Measurements from ENCODE around the gene KIAA0753. TPM values are rescaled to one million over a fixed set of nuclear protein-coding genes. Genes with fewer than 3 reads are reported as not detected.

The KIAA0753 gene
- total RNA-seq, 6 experiments from 2014 or later, result 3.7 to 6.5 (median 4.9) TPM

DNA sequence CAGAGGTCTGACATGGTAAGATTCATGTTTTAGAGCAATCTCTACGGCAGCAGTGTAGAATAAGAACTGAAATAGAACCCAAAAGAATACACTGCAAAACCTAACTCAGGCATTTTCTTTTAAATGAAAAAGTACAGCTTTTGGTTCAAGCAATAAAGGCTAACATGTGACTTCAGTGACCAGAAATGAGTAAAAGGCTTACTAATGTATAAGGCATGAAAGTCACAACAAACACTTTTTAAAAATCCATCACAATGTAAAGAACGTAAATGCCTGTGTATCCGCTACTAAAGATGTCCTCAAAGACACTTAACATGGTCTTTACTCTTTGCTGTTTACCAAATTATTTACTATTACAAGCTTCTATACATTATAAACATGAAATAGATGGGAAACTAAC is 16.6 kb downstream of the KIAA0753 start:
- peaks cover 0 to 10% (median 6%) of the 10 kb centered on the region in 4 donors for H3K36me3 ChIP-seq
- WGBS (ENCODE audit: insufficient coverage, low coverage, low lambda C conversion rate, missing lambda C conversion rate), result 82% methylated on average over 3 of the region's 3 CpGs
- H3K9me3 ChIP-seq, result no peaks in the 10 kb centered on the region

DNA sequence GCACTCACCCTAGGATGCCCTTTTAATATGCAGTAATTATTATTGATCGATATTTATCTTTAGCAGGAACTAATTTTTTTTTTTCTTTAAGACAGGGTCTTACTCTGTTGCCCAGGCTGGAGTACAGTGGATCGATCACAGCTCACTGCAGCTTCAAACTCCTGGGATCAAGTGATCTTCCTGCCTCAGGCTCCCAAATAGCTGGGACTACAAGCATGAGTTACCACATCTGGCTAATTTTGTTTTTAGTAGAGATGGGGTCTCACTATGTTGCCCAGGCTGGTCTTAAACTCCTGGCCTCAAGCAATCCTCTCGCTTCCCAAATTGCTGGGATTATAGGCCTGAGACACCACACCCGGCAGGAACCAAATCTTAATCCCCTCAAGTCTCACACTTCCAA is 29.3 kb downstream of the KIAA0753 start:
- no peaks in the 10 kb centered on the region for H3K27me3 ChIP-seq
- no peaks in the 10 kb centered on the region for H3K4me1 ChIP-seq
- no peaks in the 10 kb centered on the region for H3K9me3 ChIP-seq
- ATAC-seq (no peak), DNase-seq (no peak)
- TF ChIP-seq, protein P1, sequence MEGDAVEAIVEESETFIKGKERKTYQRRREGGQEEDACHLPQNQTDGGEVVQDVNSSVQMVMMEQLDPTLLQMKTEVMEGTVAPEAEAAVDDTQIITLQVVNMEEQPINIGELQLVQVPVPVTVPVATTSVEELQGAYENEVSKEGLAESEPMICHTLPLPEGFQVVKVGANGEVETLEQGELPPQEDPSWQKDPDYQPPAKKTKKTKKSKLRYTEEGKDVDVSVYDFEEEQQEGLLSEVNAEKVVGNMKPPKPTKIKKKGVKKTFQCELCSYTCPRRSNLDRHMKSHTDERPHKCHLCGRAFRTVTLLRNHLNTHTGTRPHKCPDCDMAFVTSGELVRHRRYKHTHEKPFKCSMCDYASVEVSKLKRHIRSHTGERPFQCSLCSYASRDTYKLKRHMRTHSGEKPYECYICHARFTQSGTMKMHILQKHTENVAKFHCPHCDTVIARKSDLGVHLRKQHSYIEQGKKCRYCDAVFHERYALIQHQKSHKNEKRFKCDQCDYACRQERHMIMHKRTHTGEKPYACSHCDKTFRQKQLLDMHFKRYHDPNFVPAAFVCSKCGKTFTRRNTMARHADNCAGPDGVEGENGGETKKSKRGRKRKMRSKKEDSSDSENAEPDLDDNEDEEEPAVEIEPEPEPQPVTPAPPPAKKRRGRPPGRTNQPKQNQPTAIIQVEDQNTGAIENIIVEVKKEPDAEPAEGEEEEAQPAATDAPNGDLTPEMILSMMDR (IDR thresholded peaks at IDR 0.05), result no peak
- TF ChIP-seq POLR2A (IDR thresholded peaks at IDR 0.05), result no peak
- H3K27ac ChIP-seq, result no peak overlapping the region
- intact Hi-C loops (cut with DNase I), result no loop called here
- H3K4me3 ChIP-seq, result no peak overlapping the region
- 85% methylated on average over 4 of the region's 4 CpGs for WGBS (ENCODE audit: insufficient coverage, low coverage, low lambda C conversion rate, missing lambda C conversion rate)
- H3K36me3 ChIP-seq, result peaks cover 0 to 23% (median 13%) of the 10 kb centered on the region in 4 donors

More for the DNA sequence above, 16.6 kb downstream of the KIAA0753 start:
- H3K27me3 ChIP-seq, result no peaks in the 10 kb centered on the region
- no peak for ATAC-seq
- TF ChIP-seq, protein P1 (IDR thresholded peaks at IDR 0.05), result no peak
- no peak for TF ChIP-seq POLR2A (IDR thresholded peaks at IDR 0.05)
- intact Hi-C loops (cut with DNase I), result no loop called here
- no peak overlapping the region for H3K27ac ChIP-seq
- H3K4me3 ChIP-seq, result no peak overlapping the region
- DNase-seq, result no peak
- H3K4me1 ChIP-seq, result no peaks in the 10 kb centered on the region

DNA sequence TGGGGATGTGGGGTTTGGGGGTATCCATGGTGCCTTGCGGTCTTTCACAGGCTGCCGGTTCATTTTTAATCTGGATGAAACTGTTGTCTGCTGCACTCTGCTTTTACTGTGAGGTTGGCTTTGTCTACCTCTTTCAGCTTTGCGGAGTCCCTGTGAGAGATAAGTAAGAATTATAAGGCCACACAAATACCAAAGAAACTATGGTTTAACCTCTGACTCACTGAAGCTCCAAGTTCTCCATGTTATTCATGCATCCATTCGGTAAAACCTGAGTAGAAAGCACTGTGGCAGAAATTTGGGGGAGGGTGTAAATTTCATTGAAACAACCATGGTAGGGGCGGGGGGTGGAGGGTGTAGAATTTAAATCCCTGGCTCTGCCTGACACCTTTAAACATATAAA is 30.5 kb downstream of the KIAA0753 start:
- DNase-seq (no peak), ATAC-seq (no peak)
- H3K4me3 ChIP-seq, result no peak overlapping the region
- no peaks in the 10 kb centered on the region for H3K9me3 ChIP-seq
- H3K4me1 ChIP-seq, result no peaks in the 10 kb centered on the region
- H3K36me3 ChIP-seq, result peaks cover 0 to 23% (median 12%) of the 10 kb centered on the region in 4 donors
- no peak overlapping the region for H3K27ac ChIP-seq
- WGBS (ENCODE audit: insufficient coverage, low coverage, low lambda C conversion rate, missing lambda C conversion rate), result 99% methylated on average over 5 of the region's 5 CpGs
- TF ChIP-seq, protein P1 (IDR thresholded peaks at IDR 0.05), result no peak
- TF ChIP-seq POLR2A (IDR thresholded peaks at IDR 0.05), result no peak
- intact Hi-C loops (cut with DNase I), result no loop called here
- H3K27me3 ChIP-seq, result no peaks in the 10 kb centered on the region

DNA sequence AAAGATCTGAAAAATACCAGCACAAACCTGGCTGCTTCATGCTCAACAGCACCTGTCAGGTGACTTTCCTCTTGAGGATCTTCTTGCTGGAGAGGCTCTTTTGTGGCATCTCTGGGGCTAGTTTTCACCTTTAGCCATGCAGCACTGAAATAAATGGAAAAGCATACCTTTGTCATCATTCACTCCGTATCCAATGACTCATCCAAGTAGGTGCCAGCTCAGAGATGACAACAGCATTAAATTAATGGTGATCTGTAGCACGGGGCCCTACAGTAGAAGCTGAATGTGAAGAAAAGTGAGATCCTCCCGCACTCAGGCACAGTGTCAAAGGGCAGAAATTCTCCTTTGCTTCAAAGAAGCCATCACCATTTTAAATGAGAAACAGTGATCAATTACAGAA is 32.2 kb downstream of the KIAA0753 start:
- peaks cover 0 to 23% (median 12%) of the 10 kb centered on the region in 4 donors for H3K36me3 ChIP-seq
- intact Hi-C loops (cut with DNase I), result no loop called here
- TF ChIP-seq, protein P1 (IDR thresholded peaks at IDR 0.05), result no peak
- TF ChIP-seq POLR2A (IDR thresholded peaks at IDR 0.05), result no peak
- ATAC-seq (no peak), DNase-seq (no peak)
- H3K4me3 ChIP-seq, result no peak overlapping the region
- no peaks in the 10 kb centered on the region for H3K4me1 ChIP-seq
- no peak overlapping the region for H3K27ac ChIP-seq
- WGBS (ENCODE audit: insufficient coverage, low coverage, low lambda C conversion rate, missing lambda C conversion rate), result 100% methylated on average over 3 of the region's 3 CpGs
- no peaks in the 10 kb centered on the region for H3K27me3 ChIP-seq
- H3K9me3 ChIP-seq, result no peaks in the 10 kb centered on the region

DNA sequence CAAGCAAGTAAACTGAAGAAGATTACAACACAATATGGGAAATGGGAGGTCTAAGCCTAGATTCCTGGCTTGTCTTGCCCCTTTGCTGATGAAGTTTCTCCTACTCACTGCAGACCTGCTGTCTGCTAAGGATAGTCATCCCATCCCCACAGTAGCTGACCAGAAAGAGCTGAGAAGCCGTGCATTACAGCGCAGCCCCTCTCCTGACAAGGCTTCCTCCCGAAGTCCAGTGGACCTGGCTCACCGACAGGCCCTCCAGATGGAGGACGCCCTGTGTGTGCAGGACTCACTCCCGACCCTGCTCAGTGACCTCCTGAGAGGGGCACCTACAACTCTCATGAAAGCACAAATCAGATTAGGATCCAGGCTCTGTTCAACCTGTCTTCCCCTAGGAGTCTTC is 35.4 kb downstream of the KIAA0753 start:
- intact Hi-C loops (cut with DNase I), result no loop called here
- Histone ChIP-seq H3K4me1 (peaks cover 0 to 2% (median 0%) of the 10 kb centered on the region in 4 donors), H3K9me3 (no peaks in the 10 kb centered on the region), H3K4me3 (no peak overlapping the region), H3K27ac (no peak overlapping the region), H3K27me3 (no peaks in the 10 kb centered on the region), H3K36me3 (peaks cover 0 to 23% (median 12%) of the 10 kb centered on the region in 4 donors)
- DNase-seq (no peak), ATAC-seq (no peak)
- WGBS (ENCODE audit: insufficient coverage, low coverage, low lambda C conversion rate, missing lambda C conversion rate), result 82% methylated on average over 2 of the region's 6 CpGs
- TF ChIP-seq POLR2A (IDR thresholded peaks at IDR 0.05), result no peak
- TF ChIP-seq, protein P1 (IDR thresholded peaks at IDR 0.05), result no peak
